ENCODE measurements around the gene RAD1. TPM values are rescaled to one million over a fixed set of nuclear protein-coding genes. Genes with fewer than 3 reads are reported as not detected.
A peak's percentile ranks its signal among the peaks of the same experiment; 100 is the strongest.

Gene RAD1
- total and polyA plus RNA-seq, 2 donors (not counting 1 experiment from before 2014, with no cell fraction given), result 7.8 to 25.9 TPM

DNA sequence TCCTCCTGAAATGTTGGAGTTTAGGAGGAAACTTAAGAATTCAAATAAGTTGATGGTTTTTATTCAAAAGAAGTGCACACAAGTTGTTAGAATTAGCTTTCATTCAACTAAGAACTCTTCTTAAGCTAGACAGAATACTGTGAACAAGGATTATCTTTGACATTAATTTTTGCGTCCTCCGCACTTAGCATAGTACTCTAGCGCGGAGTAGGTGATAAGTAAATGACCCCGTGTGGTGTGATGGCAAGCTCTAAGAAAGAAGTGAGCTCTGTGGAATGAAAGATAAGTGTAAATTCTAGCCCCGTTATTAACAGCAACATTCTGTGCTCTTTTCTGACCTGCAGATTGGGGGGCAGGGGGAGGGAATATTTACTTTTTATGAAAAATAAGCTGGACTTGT is 1.2 kb upstream of the RAD1 start:
- H2AFZ ChIP-seq (ENCODE audit: insufficient read depth, low read depth, low read length, poor library complexity, severe bottlenecking), result peak overlapping the region; percentile 88
- ChIA-PET CTCF (interaction anchor here (0.8 to 3.8 kb wide), 4 partner anchors 13 to 393 kb away, joined by 3 to 24 read pairs (median 15); partner anchors contain the start of gene DNAJC21), POLR2A (interaction anchor here (2.7 kb wide), 1 partner anchor 13 kb away, joined by 54 read pairs; the partner anchor contains the start of gene DNAJC21)
- H3K9ac ChIP-seq (ENCODE audit: low read length), result peak overlapping the region; percentile 80
- H3K79me2 ChIP-seq (ENCODE audit: control insufficient read depth, insufficient read depth, low read length), result peaks cover 70% of the 10 kb centered on the region
- no peaks in the 10 kb centered on the region for H3K9me3 Mint-ChIP-seq (ENCODE audit: insufficient read depth)
- H3K27ac Mint-ChIP-seq, result peak overlapping the region; percentile 63
- no peaks in the 10 kb centered on the region for H3K27me3 Mint-ChIP-seq
- no peak for ATAC-seq (ENCODE audit: low read depth)
- H3K27ac ChIP-seq (ENCODE audit: low read length in 2 of 2), result no peak overlapping the region
- no peaks in the 10 kb centered on the region for H3K9me3 ChIP-seq (ENCODE audit: control extremely low read depth in 1 of 3, control insufficient read depth in 2 of 3, insufficient read depth in 1 of 3, low read length in 2 of 3)
- H3K36me3 ChIP-seq (replicated peaks in 1 of 2; ENCODE audit: control extremely low read depth in 1 of 2, control insufficient read depth in 1 of 2, extremely low read depth in 1 of 2, insufficient read depth in 2 of 2, low read length in 1 of 2), result peaks cover 5 to 27% of the 10 kb centered on the region in 2 experiments
- TF ChIP-seq, protein P1, sequence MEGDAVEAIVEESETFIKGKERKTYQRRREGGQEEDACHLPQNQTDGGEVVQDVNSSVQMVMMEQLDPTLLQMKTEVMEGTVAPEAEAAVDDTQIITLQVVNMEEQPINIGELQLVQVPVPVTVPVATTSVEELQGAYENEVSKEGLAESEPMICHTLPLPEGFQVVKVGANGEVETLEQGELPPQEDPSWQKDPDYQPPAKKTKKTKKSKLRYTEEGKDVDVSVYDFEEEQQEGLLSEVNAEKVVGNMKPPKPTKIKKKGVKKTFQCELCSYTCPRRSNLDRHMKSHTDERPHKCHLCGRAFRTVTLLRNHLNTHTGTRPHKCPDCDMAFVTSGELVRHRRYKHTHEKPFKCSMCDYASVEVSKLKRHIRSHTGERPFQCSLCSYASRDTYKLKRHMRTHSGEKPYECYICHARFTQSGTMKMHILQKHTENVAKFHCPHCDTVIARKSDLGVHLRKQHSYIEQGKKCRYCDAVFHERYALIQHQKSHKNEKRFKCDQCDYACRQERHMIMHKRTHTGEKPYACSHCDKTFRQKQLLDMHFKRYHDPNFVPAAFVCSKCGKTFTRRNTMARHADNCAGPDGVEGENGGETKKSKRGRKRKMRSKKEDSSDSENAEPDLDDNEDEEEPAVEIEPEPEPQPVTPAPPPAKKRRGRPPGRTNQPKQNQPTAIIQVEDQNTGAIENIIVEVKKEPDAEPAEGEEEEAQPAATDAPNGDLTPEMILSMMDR (IDR thresholded peaks at IDR 0.05), result no peak
- no peak for TF ChIP-seq EZH2 (IDR thresholded peaks at IDR 0.05; ENCODE audit: borderline replicate concordance, insufficient read depth, low read depth, low read length, poor library complexity, severe bottlenecking)
- peak overlapping the region; percentile 82 for H3K4me2 ChIP-seq (replicated peaks; ENCODE audit: low read depth, low read length, poor library complexity, severe bottlenecking)
- peaks cover 23 to 26% of the 10 kb centered on the region in 2 donors for H3K4me1 ChIP-seq (ENCODE audit: control insufficient read depth in 2 of 2, insufficient read depth in 2 of 2, low read length in 2 of 2)
- H3K4me3 ChIP-seq (ENCODE audit: control extremely low read depth in 1 of 5, extremely low read depth in 1 of 5, insufficient read depth in 1 of 5, low read depth in 2 of 5, low read length in 4 of 5), result peak overlapping the region; percentile 82 to 99 (median 87)
- no peak overlapping the region for H3K4me3 Mint-ChIP-seq
- no peak for DNase-seq
- H3K27me3 ChIP-seq (replicated peaks in 1 of 4; ENCODE audit: control extremely low read depth in 1 of 4, control insufficient read depth in 3 of 4, insufficient read depth in 4 of 4, low read length in 3 of 4), result no peaks in the 10 kb centered on the region
- no peaks in the 10 kb centered on the region for H4K20me1 ChIP-seq (ENCODE audit: control insufficient read depth, insufficient read depth, low read length, poor library complexity, severe bottlenecking)
- peaks cover 32% of the 10 kb centered on the region for H3K4me1 Mint-ChIP-seq
- intact Hi-C loops (cut with micrococcal nuclease), result loop anchor here (5.0 to 10.0 kb wide), 3 partner anchors 672 to 1326 kb away; partner anchors contain the start of genes AMACR and NADK2
- WGBS (ENCODE audit: insufficient coverage), result 51% methylated on average over 5 of the region's 6 CpGs

DNA sequence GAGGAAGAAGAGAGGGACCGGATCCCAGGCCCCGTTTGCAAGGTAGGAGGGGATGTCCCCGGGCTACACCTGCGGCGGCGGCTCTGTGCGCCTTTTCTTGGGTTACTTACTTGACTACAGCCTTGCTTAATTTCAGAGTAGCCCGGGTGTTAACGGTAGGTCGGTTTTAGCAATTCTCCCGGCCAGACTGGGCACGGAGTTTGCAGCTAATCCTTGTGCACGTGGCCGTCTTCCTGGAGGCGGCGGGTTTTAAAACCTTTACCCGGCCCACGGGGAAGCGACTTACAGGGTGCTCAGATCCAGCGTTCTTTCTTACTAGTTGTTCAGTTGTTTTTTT is 520 bp upstream of the RAD1 start:
- Histone ChIP-seq H3K79me2 (ENCODE audit: control insufficient read depth, insufficient read depth, low read length) (peaks cover 68% of the 10 kb centered on the region), H3K4me1 (ENCODE audit: control insufficient read depth in 2 of 2, insufficient read depth in 2 of 2, low read length in 2 of 2) (peaks cover 23 to 26% of the 10 kb centered on the region in 2 donors), H3K9me3 (ENCODE audit: control extremely low read depth in 1 of 3, control insufficient read depth in 2 of 3, insufficient read depth in 1 of 3, low read length in 2 of 3) (no peaks in the 10 kb centered on the region), H3K27ac (ENCODE audit: low read length in 2 of 2) (peak overlapping the region; percentile 57 to 80), H3K27me3 (replicated peaks in 1 of 4; ENCODE audit: control extremely low read depth in 1 of 4, control insufficient read depth in 3 of 4, insufficient read depth in 4 of 4, low read length in 3 of 4) (no peaks in the 10 kb centered on the region), H3K4me2 (replicated peaks; ENCODE audit: low read depth, low read length, poor library complexity, severe bottlenecking) (peak overlapping the region; percentile 82), H3K36me3 (replicated peaks in 1 of 2; ENCODE audit: control extremely low read depth in 1 of 2, control insufficient read depth in 1 of 2, extremely low read depth in 1 of 2, insufficient read depth in 2 of 2, low read length in 1 of 2) (peaks cover 5 to 27% of the 10 kb centered on the region in 2 experiments), H3K9ac (ENCODE audit: low read length) (peak overlapping the region; percentile 80), H3K4me3 (ENCODE audit: control extremely low read depth in 1 of 5, extremely low read depth in 1 of 5, insufficient read depth in 1 of 5, low read depth in 2 of 5, low read length in 4 of 5) (peak overlapping the region; percentile 82 to 99 (median 87)), H4K20me1 (ENCODE audit: control insufficient read depth, insufficient read depth, low read length, poor library complexity, severe bottlenecking) (no peaks in the 10 kb centered on the region), H2AFZ (ENCODE audit: insufficient read depth, low read depth, low read length, poor library complexity, severe bottlenecking) (peak overlapping the region; percentile 88)
- H3K4me1 Mint-ChIP-seq, result peaks cover 32% of the 10 kb centered on the region
- intact Hi-C loops (cut with micrococcal nuclease), result loop anchor here (1.0 to 10.0 kb wide), 5 partner anchors 13 to 1326 kb away; partner anchors contain the start of genes AMACR, DNAJC21, NADK2 and TTC23L
- H3K4me3 Mint-ChIP-seq, result no peak overlapping the region
- POLR2A ChIA-PET, result interaction anchor here (0.7 to 2.7 kb wide), 5 partner anchors 9 to 908 kb away, joined by 3 to 54 read pairs (median 5); partner anchors contain the start of genes AMACR, DNAJC21 and TTC23L
- no peak for DNase-seq
- TF ChIP-seq, protein P1 (IDR thresholded peaks at IDR 0.05), result no peak
- no peak for TF ChIP-seq EZH2 (IDR thresholded peaks at IDR 0.05; ENCODE audit: borderline replicate concordance, insufficient read depth, low read depth, low read length, poor library complexity, severe bottlenecking)
- peak; percentile 4 for ATAC-seq (ENCODE audit: low read depth)
- no peaks in the 10 kb centered on the region for H3K9me3 Mint-ChIP-seq (ENCODE audit: insufficient read depth)
- no peak overlapping the region for H3K27ac Mint-ChIP-seq
- H3K27me3 Mint-ChIP-seq, result no peaks in the 10 kb centered on the region
- CTCF ChIA-PET, result interaction anchor here (0.8 to 3.8 kb wide), 6 partner anchors 10 to 441 kb away, joined by 3 to 24 read pairs (median 8); partner anchors contain the start of gene DNAJC21
- 0% methylated on average over 17 of the region's 20 CpGs for WGBS (ENCODE audit: insufficient coverage)
